Mucosa of gallbladder (tissue), 1 donor: ENCODE measurements around the gene OSM. TPM values are rescaled to one million over a fixed set of nuclear protein-coding genes. Genes with fewer than 3 reads are reported as not detected.
A peak's percentile ranks its signal among the peaks of the same experiment; 100 is the strongest.
"Not testable (repeated sequence)": the region's sequence is repeated elsewhere in the genome, so short reads cannot be mapped to it uniquely, and the experiment has no call there.

Source experiments
- DNase-seq: peaks from one replicate; pipeline ENCODE4 v3.0.0-alpha.2; 2020; ENCODE audit warnings: low spot score
- total RNA-seq: library from RNA; stranded (reverse); gene quantifications from one replicate; pipeline ENCODE4 v1.2.1, GENCODE V29; 2021
- donor health status: DM: no; HTN: no; CAD: no.

The OSM gene
- total RNA-seq, 1 donor from 2014 or later = 4.7 TPM

- no peak for DNase-seq
These were observed 21.3 kb downstream of the OSM start for GRCh38 chr22:30245181-30245984.

- no peak for DNase-seq
These were observed 22.0 kb downstream of the OSM start for GRCh38 chr22:30244641-30245040.

GRCh38 chr22:30244066-30244465 is 22.6 kb downstream of the OSM start:
- DNase-seq = no peak

GRCh38 chr22:30243661-30244060 is 23.0 kb downstream of the OSM start:
- DNase-seq = no peak

GRCh38 chr22:30241576-30242371 is 24.9 kb downstream of the OSM start:
- no peak for DNase-seq

- no peak for DNase-seq
These were observed 25.9 kb downstream of the OSM start for GRCh38 chr22:30240541-30241417.

GRCh38 chr22:30239488-30240405 is 26.9 kb downstream of the OSM start:
- DNase-seq = no peak

- no peak for DNase-seq
These were observed 27.8 kb downstream of the OSM start for GRCh38 chr22:30238661-30239487.

GRCh38 chr22:30238136-30238535 is 28.5 kb downstream of the OSM start:
- DNase-seq = no peak

GRCh38 chr22:30236875-30237274 is 29.8 kb downstream of the OSM start:
- no peak for DNase-seq

- peak; percentile 67 for DNase-seq
These were observed 30.9 kb downstream of the OSM start for GRCh38 chr22:30235687-30236170.

- DNase-seq = no peak
These were observed 31.7 kb downstream of the OSM start for GRCh38 chr22:30234786-30235470.

- DNase-seq = not testable (repeated sequence)
These were observed 32.3 kb downstream of the OSM start for GRCh38 chr22:30234325-30234724.

GRCh38 chr22:30233582-30233981 is 33.1 kb downstream of the OSM start:
- DNase-seq = no peak

- no peak for DNase-seq
These were observed 33.9 kb downstream of the OSM start for GRCh38 chr22:30232716-30233218.

GRCh38 chr22:30230787-30231461 is 35.7 kb downstream of the OSM start:
- DNase-seq = no peak

GRCh38 chr22:30230330-30230729 is 36.3 kb downstream of the OSM start:
- DNase-seq = no peak
